ENCODE measurements around the gene PLCB1. TPM values are rescaled to one million over a fixed set of nuclear protein-coding genes. Genes with fewer than 3 reads are reported as not detected.

Gene PLCB1
- total and polyA plus RNA-seq, 4 donors, result 1.6 to 43.8 (median 6.1) TPM

- 62 to 79% methylated on average over 6 of the region's 6 CpGs for WGBS, 2 donors
- peaks cover 0 to 29% (median 4%) of the 10 kb centered on the region in 5 donors for H3K4me1 ChIP-seq (ENCODE audit: control insufficient read depth in 5 of 5, insufficient read depth in 5 of 5, low read length in 5 of 5)
- peaks cover 0 to 5% (median 0%) of the 10 kb centered on the region in 3 donors for H3K27me3 ChIP-seq (ENCODE audit: control insufficient read depth in 3 of 3, insufficient read depth in 3 of 3, low read length in 2 of 3)
- no peak overlapping the region for H3K4me3 ChIP-seq
- DNase-seq (peak in 2 of 3 donors; percentile 51 to 60), ATAC-seq (ENCODE audit: insufficient read depth, low FRiP score) (no peak)
- TF ChIP-seq, protein P1, sequence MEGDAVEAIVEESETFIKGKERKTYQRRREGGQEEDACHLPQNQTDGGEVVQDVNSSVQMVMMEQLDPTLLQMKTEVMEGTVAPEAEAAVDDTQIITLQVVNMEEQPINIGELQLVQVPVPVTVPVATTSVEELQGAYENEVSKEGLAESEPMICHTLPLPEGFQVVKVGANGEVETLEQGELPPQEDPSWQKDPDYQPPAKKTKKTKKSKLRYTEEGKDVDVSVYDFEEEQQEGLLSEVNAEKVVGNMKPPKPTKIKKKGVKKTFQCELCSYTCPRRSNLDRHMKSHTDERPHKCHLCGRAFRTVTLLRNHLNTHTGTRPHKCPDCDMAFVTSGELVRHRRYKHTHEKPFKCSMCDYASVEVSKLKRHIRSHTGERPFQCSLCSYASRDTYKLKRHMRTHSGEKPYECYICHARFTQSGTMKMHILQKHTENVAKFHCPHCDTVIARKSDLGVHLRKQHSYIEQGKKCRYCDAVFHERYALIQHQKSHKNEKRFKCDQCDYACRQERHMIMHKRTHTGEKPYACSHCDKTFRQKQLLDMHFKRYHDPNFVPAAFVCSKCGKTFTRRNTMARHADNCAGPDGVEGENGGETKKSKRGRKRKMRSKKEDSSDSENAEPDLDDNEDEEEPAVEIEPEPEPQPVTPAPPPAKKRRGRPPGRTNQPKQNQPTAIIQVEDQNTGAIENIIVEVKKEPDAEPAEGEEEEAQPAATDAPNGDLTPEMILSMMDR (IDR thresholded peaks at IDR 0.05; ENCODE audit: control extremely low read depth, extremely low read depth), result no peak
- no peak overlapping the region for H3K27ac ChIP-seq (ENCODE audit: low read depth in 1 of 2, low read length in 1 of 2)
- H3K9ac ChIP-seq (ENCODE audit: insufficient read depth in 1 of 2, low read length in 2 of 2), result no peak overlapping the region
- H3K36me3 ChIP-seq (ENCODE audit: control insufficient read depth in 4 of 4, insufficient read depth in 4 of 4, low read length in 4 of 4), result no peaks in the 10 kb centered on the region
- H3K9me3 ChIP-seq (ENCODE audit: control insufficient read depth in 4 of 4, insufficient read depth in 3 of 4, low read length in 3 of 4), result no peaks in the 10 kb centered on the region
Measured at GRCh38 chr20:8129211-8129976, 2.7 kb upstream of the PLCB1 start.

GRCh38 chr20:8130840-8131526 lies 1.1 kb upstream of the PLCB1 start:
- Histone ChIP-seq H3K27ac (ENCODE audit: low read depth in 1 of 2, low read length in 1 of 2) (no peak overlapping the region), H3K4me1 (ENCODE audit: control insufficient read depth in 5 of 5, insufficient read depth in 5 of 5, low read length in 5 of 5) (peaks cover 0 to 29% (median 4%) of the 10 kb centered on the region in 5 donors), H3K36me3 (ENCODE audit: control insufficient read depth in 4 of 4, insufficient read depth in 4 of 4, low read length in 4 of 4) (no peaks in the 10 kb centered on the region), H3K9me3 (ENCODE audit: control insufficient read depth in 4 of 4, insufficient read depth in 3 of 4, low read length in 3 of 4) (no peaks in the 10 kb centered on the region), H3K9ac (ENCODE audit: insufficient read depth in 1 of 2, low read length in 2 of 2) (no peak overlapping the region), H3K27me3 (ENCODE audit: control insufficient read depth in 3 of 3, insufficient read depth in 3 of 3, low read length in 2 of 3) (peaks cover 0 to 5% (median 0%) of the 10 kb centered on the region in 3 donors), H3K4me3 (no peak overlapping the region)
- 79 to 80% methylated on average over 8 of the region's 8 CpGs for WGBS, 2 donors
- DNase-seq, result no peak
- TF ChIP-seq, protein P1 (IDR thresholded peaks at IDR 0.05; ENCODE audit: control extremely low read depth, extremely low read depth), result no peak
- no peak for ATAC-seq (ENCODE audit: insufficient read depth, low FRiP score)

DNA sequence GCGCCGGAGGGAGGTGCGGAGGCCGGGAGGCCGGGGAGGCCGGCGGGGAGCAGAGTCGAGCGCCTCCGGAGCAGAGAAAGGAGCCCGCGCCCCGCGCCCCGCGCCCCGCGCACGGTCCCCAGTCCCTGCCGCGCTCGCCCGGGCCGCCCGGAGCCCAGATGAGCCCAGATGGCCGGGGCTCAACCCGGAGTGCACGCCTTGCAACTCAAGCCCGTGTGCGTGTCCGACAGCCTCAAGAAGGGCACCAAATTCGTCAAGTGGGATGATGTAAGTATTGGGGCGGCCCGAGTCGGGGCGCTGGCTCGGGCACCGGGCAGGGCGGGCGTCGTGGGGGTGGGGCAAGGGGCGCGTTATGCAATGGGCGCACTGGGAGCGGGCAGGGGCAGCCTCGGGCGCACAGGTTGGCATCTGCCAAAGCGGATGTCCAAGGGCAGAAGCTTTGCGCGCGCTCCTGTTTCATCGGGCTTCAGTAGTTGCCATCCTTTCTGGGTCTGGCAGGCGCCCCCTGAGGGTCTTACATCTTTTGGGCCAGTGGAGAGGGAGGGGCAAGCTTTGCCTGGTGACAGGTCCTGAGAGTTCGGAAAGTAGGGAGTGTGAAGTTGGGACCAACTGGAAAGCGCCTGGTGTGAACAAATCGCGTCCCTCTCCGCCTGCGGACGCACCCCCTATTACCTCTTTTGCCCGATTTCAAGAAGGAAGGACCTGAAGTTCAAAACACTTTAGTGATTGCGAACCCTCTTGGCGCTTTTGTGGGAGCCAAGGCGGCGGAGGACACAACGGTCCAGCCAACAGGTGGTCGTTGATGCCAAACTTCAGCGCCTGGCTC lies 631 bp downstream of the PLCB1 start:
- 1 to 2% methylated on average over 53 to 68 of the region's 68 CpGs for WGBS, 2 donors
- ATAC-seq (ENCODE audit: insufficient read depth, low FRiP score) (no peak), DNase-seq (peak; percentile 37 to 39 (median 38))
- H3K9ac ChIP-seq (ENCODE audit: insufficient read depth in 1 of 2, low read length in 2 of 2), result peak overlapping the region in 1 of 2 donors; percentile 18
- H3K4me3 ChIP-seq, result peak overlapping the region; percentile 55
- TF ChIP-seq, protein P1 (IDR thresholded peaks at IDR 0.05; ENCODE audit: control extremely low read depth, extremely low read depth), result no peak
- H3K27ac ChIP-seq (ENCODE audit: low read depth in 1 of 2, low read length in 1 of 2), result peak overlapping the region; percentile 46 to 56
- no peaks in the 10 kb centered on the region for H3K9me3 ChIP-seq (ENCODE audit: control insufficient read depth in 4 of 4, insufficient read depth in 3 of 4, low read length in 3 of 4)
- no peaks in the 10 kb centered on the region for H3K36me3 ChIP-seq (ENCODE audit: control insufficient read depth in 4 of 4, insufficient read depth in 4 of 4, low read length in 4 of 4)
- H3K27me3 ChIP-seq (ENCODE audit: control insufficient read depth in 3 of 3, insufficient read depth in 3 of 3, low read length in 2 of 3), result peaks cover 0 to 5% (median 0%) of the 10 kb centered on the region in 3 donors
- H3K4me1 ChIP-seq (ENCODE audit: control insufficient read depth in 5 of 5, insufficient read depth in 5 of 5, low read length in 5 of 5), result peaks cover 0 to 20% (median 4%) of the 10 kb centered on the region in 5 donors
